Natural killer cell (primary cell): ENCODE measurements around the gene FEN1. TPM values are rescaled to one million over a fixed set of nuclear protein-coding genes. Genes with fewer than 3 reads are reported as not detected.
A peak's percentile ranks its signal among the peaks of the same experiment; 100 is the strongest.

Experiments
- ATAC-seq, 3 donors: fragments of 150-1000 bp in 2 of 3; fragments of 200-7000 bp in 1 of 3; cut with Tn5 transposase; 1 replicate in 1 of 3; 2 replicates in 2 of 3; pipeline ENCODE4 v1.10.0; 2021; ENCODE audit warnings: mild to moderate bottlenecking in 2 of 3, moderate library complexity in 2 of 3
- DNase-seq, 2 donors: peaks; one replicate each; pipeline versions ENCODE4 v3.0.0 to v3.0.0-alpha.2; 2013 to 2021; ENCODE audit warnings: mixed read lengths in 1 of 2
- H3K27ac ChIP-seq: one replicate; pipeline ENCODE4 v1.5.1; 2013; ENCODE audit warnings: mild to moderate bottlenecking, low read length
- H3K27me3 ChIP-seq: one replicate; pipeline ENCODE4 v1.6.1; 2013; ENCODE audit warnings: low read length; ENCODE audit not compliant: control insufficient read depth, insufficient read depth
- H3K36me3 ChIP-seq: one replicate; pipeline ENCODE4 v1.6.1; 2013; ENCODE audit warnings: low read length; ENCODE audit not compliant: control insufficient read depth, insufficient read depth
- H3K4me1 ChIP-seq: one replicate; pipeline ENCODE4 v1.6.1; 2013; ENCODE audit warnings: low read length; ENCODE audit not compliant: control insufficient read depth, insufficient read depth
- H3K4me3 ChIP-seq: one replicate; pipeline ENCODE4 v1.5.1; 2013; ENCODE audit warnings: low read length
- H3K9me3 ChIP-seq: one replicate; pipeline ENCODE4 v1.6.1; 2013; ENCODE audit warnings: low read length; ENCODE audit not compliant: control insufficient read depth, insufficient read depth
- H3K27ac Mint-ChIP-seq, 2 donors: one replicate each; pipeline ENCODE4 v1.8.0; 2022; ENCODE audit warnings: mild to moderate bottlenecking in 2 of 2, mixed read lengths in 2 of 2, moderate library complexity in 1 of 2
- H3K27me3 Mint-ChIP-seq, 2 donors: one replicate each; pipeline ENCODE4 v1.8.0; 2022; ENCODE audit warnings: low read depth in 2 of 2, mixed read lengths in 2 of 2
- H3K36me3 Mint-ChIP-seq: one replicate; pipeline ENCODE4 v1.8.0; 2022; ENCODE audit warnings: mixed read lengths
- H3K4me1 Mint-ChIP-seq, 2 donors: one replicate each; pipeline ENCODE4 v1.8.0; 2022; ENCODE audit warnings: mixed read lengths in 2 of 2
- H3K4me3 Mint-ChIP-seq: one replicate; pipeline ENCODE4 v1.8.0; 2022; ENCODE audit warnings: mild to moderate bottlenecking, moderate library complexity, mixed read lengths
- H3K9me3 Mint-ChIP-seq, 2 donors: one replicate each; pipeline ENCODE4 v1.8.0; 2022; ENCODE audit warnings: mixed read lengths in 2 of 2
- WGBS: methylation state at CpG from one replicate; pipeline ENCODE4 v1.1.7; 2013; ENCODE audit warnings: missing lambda C conversion rate; ENCODE audit not compliant: insufficient coverage; 5-methylcytosine and 5-hydroxymethylcytosine counted together
- intact Hi-C: fragments of 100-400 bp; cut with micrococcal nuclease; formaldehyde crosslinking; loops from one replicate; pipeline ENCODE4 v1.14.2; 2022
- total RNA-seq, 4 donors: library from RNA; stranded (reverse); fragments of 120-200 nt in 1 of 4; gene quantifications; one replicate each; pipeline versions ENCODE4 v1.2.3 to v1.2.4, GENCODE V29; 2013 to 2022
- TF ChIP-seq, protein P1 (sequence below): fragments of 200-600 bp; IDR thresholded peaks from one replicate; pipeline ENCODE4 v1.8.0; 2022; ENCODE audit warnings: antibody characterized with exemption

Gene FEN1
- total RNA-seq, 3 donors from 2014 or later (not counting 1 experiment from before 2014, with no cell fraction given) = 14.2 to 17.8 (median 17.5) TPM

DNA sequence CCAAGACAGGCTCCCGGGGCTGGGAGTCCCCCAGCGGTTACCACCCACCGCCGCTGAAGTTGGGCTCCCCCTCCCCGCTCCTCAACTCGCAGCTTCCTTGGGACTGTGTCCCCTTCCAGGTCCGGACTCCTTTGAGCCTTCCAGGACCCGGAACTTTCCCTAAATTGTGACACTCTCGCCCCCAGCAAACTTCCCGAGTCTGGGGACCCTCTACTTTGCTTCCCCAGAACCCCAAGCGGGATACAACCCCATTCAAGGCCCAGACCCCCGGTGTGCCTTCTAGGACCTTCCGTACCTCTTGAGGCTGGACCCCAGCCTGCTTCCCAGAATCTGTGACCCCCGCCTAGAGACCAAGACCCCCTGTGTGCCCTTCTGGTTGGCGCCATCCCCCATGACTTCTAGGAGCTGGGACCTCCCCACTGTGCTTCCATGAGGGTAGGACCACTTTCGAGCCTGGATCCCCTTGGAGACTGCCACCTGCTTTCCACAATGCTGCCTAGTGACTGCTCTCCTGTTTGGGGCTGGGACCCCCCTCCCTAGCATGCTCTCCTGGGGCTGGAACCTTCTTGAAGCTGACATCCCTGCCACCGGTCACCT is 39.7 kb upstream of the FEN1 start:
- Histone ChIP-seq H3K4me1 (peaks cover 25% of the 10 kb centered on the region), H3K27ac (no peak overlapping the region), H3K36me3 (no peaks in the 10 kb centered on the region), H3K27me3 (peaks cover 13% of the 10 kb centered on the region), H3K4me3 (peak overlapping the region; percentile 23), H3K9me3 (no peaks in the 10 kb centered on the region)
- TF ChIP-seq, protein P1, sequence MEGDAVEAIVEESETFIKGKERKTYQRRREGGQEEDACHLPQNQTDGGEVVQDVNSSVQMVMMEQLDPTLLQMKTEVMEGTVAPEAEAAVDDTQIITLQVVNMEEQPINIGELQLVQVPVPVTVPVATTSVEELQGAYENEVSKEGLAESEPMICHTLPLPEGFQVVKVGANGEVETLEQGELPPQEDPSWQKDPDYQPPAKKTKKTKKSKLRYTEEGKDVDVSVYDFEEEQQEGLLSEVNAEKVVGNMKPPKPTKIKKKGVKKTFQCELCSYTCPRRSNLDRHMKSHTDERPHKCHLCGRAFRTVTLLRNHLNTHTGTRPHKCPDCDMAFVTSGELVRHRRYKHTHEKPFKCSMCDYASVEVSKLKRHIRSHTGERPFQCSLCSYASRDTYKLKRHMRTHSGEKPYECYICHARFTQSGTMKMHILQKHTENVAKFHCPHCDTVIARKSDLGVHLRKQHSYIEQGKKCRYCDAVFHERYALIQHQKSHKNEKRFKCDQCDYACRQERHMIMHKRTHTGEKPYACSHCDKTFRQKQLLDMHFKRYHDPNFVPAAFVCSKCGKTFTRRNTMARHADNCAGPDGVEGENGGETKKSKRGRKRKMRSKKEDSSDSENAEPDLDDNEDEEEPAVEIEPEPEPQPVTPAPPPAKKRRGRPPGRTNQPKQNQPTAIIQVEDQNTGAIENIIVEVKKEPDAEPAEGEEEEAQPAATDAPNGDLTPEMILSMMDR = no peak
- Mint-ChIP-seq H3K4me3 (peak overlapping the region; percentile 85), H3K36me3 (no peaks in the 10 kb centered on the region), H3K9me3 (no peaks in the 10 kb centered on the region), H3K4me1 (peaks cover 9 to 27% of the 10 kb centered on the region in 2 donors), H3K27me3 (peaks cover 8 to 25% of the 10 kb centered on the region in 2 donors), H3K27ac (peak overlapping the region; percentile 64 to 78)
- intact Hi-C loops = no loop called here
- ATAC-seq (no peak), DNase-seq (no peak)
- WGBS = 48% methylated on average over 17 of the region's 17 CpGs

DNA sequence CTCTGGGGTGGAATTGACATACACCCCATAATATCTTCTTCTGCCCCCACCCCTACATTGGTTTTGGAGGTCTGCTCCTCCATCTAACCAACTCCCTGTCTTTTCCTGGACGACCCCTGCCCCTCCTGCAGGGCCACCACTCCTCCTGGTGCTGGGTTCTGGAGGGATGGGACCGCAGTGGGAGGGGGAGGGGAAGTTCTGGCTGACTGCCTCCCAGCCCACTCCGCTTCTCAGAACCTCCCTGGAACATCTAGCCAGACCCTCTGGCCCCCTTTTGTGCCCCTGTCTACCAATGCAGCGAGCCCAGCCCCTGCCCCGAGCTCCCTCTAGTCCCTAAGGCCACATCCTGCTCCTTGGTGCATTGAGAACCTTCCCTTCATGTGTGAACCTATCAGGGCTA is 39.0 kb upstream of the FEN1 start:
- H3K27me3 Mint-ChIP-seq = peaks cover 8 to 25% of the 10 kb centered on the region in 2 donors
- TF ChIP-seq, protein P1 = no peak
- no peaks in the 10 kb centered on the region for H3K9me3 Mint-ChIP-seq
- H3K4me3 Mint-ChIP-seq = peak overlapping the region; percentile 85
- Histone ChIP-seq H3K4me1 (peaks cover 25% of the 10 kb centered on the region), H3K9me3 (no peaks in the 10 kb centered on the region), H3K27me3 (peaks cover 13% of the 10 kb centered on the region), H3K27ac (no peak overlapping the region), H3K36me3 (no peaks in the 10 kb centered on the region), H3K4me3 (no peak overlapping the region)
- intact Hi-C loops = no loop called here
- no peaks in the 10 kb centered on the region for H3K36me3 Mint-ChIP-seq
- ATAC-seq (no peak), DNase-seq (no peak)
- WGBS = 97% methylated on average over 3 of the region's 5 CpGs
- H3K27ac Mint-ChIP-seq = peak overlapping the region in 1 of 2 donors; percentile 78
- peaks cover 9 to 27% of the 10 kb centered on the region in 2 donors for H3K4me1 Mint-ChIP-seq

DNA sequence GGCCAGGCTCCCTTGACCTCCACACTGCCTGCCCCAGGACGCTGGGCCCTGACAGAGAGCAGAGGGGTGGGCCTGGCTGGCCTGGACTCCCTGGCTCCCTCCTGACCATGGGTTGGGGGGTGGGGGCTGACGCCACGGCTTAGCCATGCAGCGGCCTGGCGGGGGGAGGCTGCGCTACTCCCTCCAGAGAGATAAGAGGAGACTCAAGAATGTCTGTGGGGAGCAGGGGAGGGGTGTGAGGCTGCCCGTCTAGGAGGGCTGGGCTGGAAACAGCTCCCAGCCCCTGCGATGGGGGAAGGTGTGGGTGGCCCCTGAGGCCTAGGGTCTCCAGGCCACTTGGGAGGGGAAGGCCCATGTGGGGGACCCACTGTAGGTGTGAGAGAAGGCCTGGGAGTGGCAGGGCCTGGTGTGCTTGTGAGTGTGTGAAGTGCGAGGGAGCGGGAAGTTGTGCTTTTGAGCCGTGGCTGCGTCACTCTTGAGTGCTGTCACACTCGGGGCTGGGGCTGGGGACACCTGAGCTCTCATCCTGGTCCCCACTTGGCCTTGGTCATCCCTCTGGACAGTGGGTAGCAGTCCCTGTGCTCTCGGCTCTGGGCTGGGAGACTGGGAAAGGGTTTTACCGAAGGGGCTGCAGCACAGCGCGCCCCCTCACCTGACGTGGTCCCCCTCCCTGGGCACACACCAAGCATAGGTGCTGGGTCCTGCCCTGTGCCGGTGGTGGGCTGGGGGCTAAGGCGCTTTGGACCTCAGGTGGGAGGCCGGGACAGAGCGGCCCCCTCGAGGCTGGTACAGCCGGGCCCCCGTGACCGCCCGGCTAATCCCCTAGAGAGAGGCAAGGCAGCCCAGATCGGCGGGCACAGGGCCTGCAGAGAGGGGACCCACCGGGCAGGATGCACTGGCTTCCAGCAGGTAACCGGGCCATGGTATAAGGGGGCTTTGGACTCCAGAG is 37.9 kb upstream of the FEN1 start:
- no peaks in the 10 kb centered on the region for H3K36me3 Mint-ChIP-seq
- no peaks in the 10 kb centered on the region for H3K36me3 ChIP-seq
- intact Hi-C loops = no loop called here
- no peak overlapping the region for H3K4me3 Mint-ChIP-seq
- 90% methylated on average over 31 of the region's 31 CpGs for WGBS
- TF ChIP-seq, protein P1 = no peak
- peaks cover 13% of the 10 kb centered on the region for H3K27me3 ChIP-seq
- no peaks in the 10 kb centered on the region for H3K9me3 ChIP-seq
- peak overlapping the region; percentile 38 to 78 for H3K27ac Mint-ChIP-seq
- H3K4me1 Mint-ChIP-seq = peaks cover 9 to 27% of the 10 kb centered on the region in 2 donors
- DNase-seq = no peak
- no peak for ATAC-seq
- no peak overlapping the region for H3K27ac ChIP-seq
- no peak overlapping the region for H3K4me3 ChIP-seq
- H3K27me3 Mint-ChIP-seq = peaks cover 8 to 18% of the 10 kb centered on the region in 2 donors
- H3K9me3 Mint-ChIP-seq = no peaks in the 10 kb centered on the region
- peaks cover 25% of the 10 kb centered on the region for H3K4me1 ChIP-seq
